GM23248 (cell line): ENCODE results near the gene ING3.

Experiments used
- EZH2 ChIP-seq: fragments of 200-600 bp; sonication (generic); IDR thresholded peaks from 2 replicates; pipeline ENCODE4 v1.6.1; 2018; ENCODE audit warnings: antibody characterized with exemption, mild to moderate bottlenecking; ENCODE audit not compliant: insufficient read depth, poor library complexity, severe bottlenecking
- EZH2phosphoT487 ChIP-seq: fragments of 200-600 bp; sonication (generic); IDR thresholded peaks from 2 replicates; pipeline ENCODE4 v1.6.1; 2018; ENCODE audit warnings: antibody characterized with exemption, moderate library complexity, mild to moderate bottlenecking, low read depth; ENCODE audit not compliant: insufficient read depth

GRCh38 chr7:121001234-121001906 is 50.8 kb downstream of the ING3 start:
- TF ChIP-seq EZH2: no peak
- no peak for TF ChIP-seq EZH2phosphoT487
